K562 (cell line): ENCODE measurements around the gene PHF20. TPM values are rescaled to one million over a fixed set of nuclear protein-coding genes. Genes with fewer than 3 reads are reported as not detected.

ENCODE experiments used
- ATAC-seq: fragments of 200-7000 bp; cut with Tn5 transposase; 3 replicates; pipeline ENCODE4 v1.9.1; 2020; ENCODE audit warnings: moderate library complexity
- BruUV-seq: library from RNA; stranded (reverse); fragments of 400-500 nt; replicated peaks from 2 replicates; lab custom pipeline; 2021; lab: Mats Ljungman, UMichigan
- CTCF ChIA-PET: fragments of 300-600 bp; formaldehyde crosslinking; extraction: SDS; loops from one replicate; lab custom pipeline; 2021; ENCODE audit warnings: low intra/inter-chr PET ratio; lab: Yijun Ruan, JAX
- POLR2A ChIA-PET: fragments of 300-600, 350-650 bp; sonication (Branson Sonifier 250); formaldehyde crosslinking; extraction: SDS; loops from one replicate; lab custom pipeline; 2021; ENCODE audit warnings: antibody characterized with exemption, inconsistent platforms; lab: Yijun Ruan, JAX
- DNase-seq, 4 experiments: peaks; one replicate each; pipeline versions ENCODE4 v3.0.0 to v3.0.0-alpha.2; 2011 to 2018; ENCODE audit warnings: low spot score in 3 of 4, mixed read lengths in 3 of 4; ENCODE audit errors: extremely low read depth in 1 of 4
- FAIRE-seq: peaks from 2 replicates; lab custom pipeline; 2011; peaks lifted over from hg19 to GRCh38; lab: Jason Lieb, UNC
- H2AFZ ChIP-seq: 2 replicates; pipeline ENCODE4 v1.6.0; 2011; ENCODE audit warnings: low read depth, low read length, control low read depth, inconsistent platforms
- H3K27ac ChIP-seq: fragments of 200-600 bp; 3 replicates; pipeline ENCODE4 v1.8.0; 2011; ENCODE audit warnings: low read depth, mild to moderate bottlenecking, control low read depth, inconsistent platforms, low read length, moderate library complexity, mixed read lengths; ENCODE audit errors: extremely low read depth
- H3K27me3 ChIP-seq, 2 experiments: fragments of 300-600 bp in 1 of 2; 2 replicates in 1 of 2; 3 replicates in 1 of 2; pipeline versions ENCODE4 v1.6.0 to v1.8.0; 2011; ENCODE audit warnings: inconsistent platforms in 2 of 2, low read length in 2 of 2, mild to moderate bottlenecking in 1 of 2, mixed read lengths in 1 of 2, moderate library complexity in 1 of 2; ENCODE audit not compliant: control insufficient read depth in 2 of 2, insufficient read depth in 2 of 2
- H3K36me3 ChIP-seq: fragments of 300-600 bp; 3 replicates; pipeline ENCODE4 v1.8.0; 2011; ENCODE audit warnings: mild to moderate bottlenecking, low read length, inconsistent platforms; ENCODE audit not compliant: control insufficient read depth, insufficient read depth
- H3K4me1 ChIP-seq, 2 experiments: fragments of 200-600 bp in 1 of 2; replicated peaks in 1 of 2; 2 replicates in 1 of 2; 3 replicates in 1 of 2; pipeline versions ENCODE4 v1.5.1 to v1.8.0; 2011; ENCODE audit warnings: inconsistent platforms in 2 of 2, low read length in 2 of 2, mild to moderate bottlenecking in 1 of 2, mixed read lengths in 1 of 2, moderate library complexity in 1 of 2; ENCODE audit not compliant: control insufficient read depth in 2 of 2, insufficient read depth in 2 of 2
- H3K4me2 ChIP-seq: 2 replicates; pipeline ENCODE4 v1.6.1; 2011; ENCODE audit warnings: low read length, control low read depth, inconsistent platforms, mixed read lengths; ENCODE audit not compliant: insufficient read depth
- H3K4me3 ChIP-seq: fragments of 200-600 bp; sonication (generic), shearing (Covaris generic); 2 replicates; pipeline ENCODE4 v1.5.1; 2016; ENCODE audit warnings: control low read depth, inconsistent platforms
- H3K79me2 ChIP-seq: fragments of 200-600 bp; 3 replicates; pipeline ENCODE4 v1.8.0; 2011; ENCODE audit warnings: low read length, inconsistent platforms; ENCODE audit not compliant: control insufficient read depth, insufficient read depth
- H3K9ac ChIP-seq, 2 experiments: 2 replicates each; pipeline versions ENCODE4 v1.6.0 to v1.6.1; 2011; ENCODE audit warnings: low read depth in 2 of 2, low read length in 2 of 2, control low read depth in 1 of 2, inconsistent platforms in 1 of 2, mild to moderate bottlenecking in 1 of 2, mixed read lengths in 1 of 2; ENCODE audit not compliant: insufficient read depth in 1 of 2
- H3K9me1 ChIP-seq: one replicate; pipeline ENCODE4 v1.6.0; 2011; ENCODE audit warnings: inconsistent platforms, mild to moderate bottlenecking, low read length, moderate library complexity; ENCODE audit not compliant: control insufficient read depth, insufficient read depth
- H3K9me3 ChIP-seq: replicated peaks from 2 replicates; pipeline ENCODE4 v1.5.1; 2011; ENCODE audit warnings: low read depth, low read length, inconsistent platforms; ENCODE audit not compliant: control insufficient read depth, insufficient read depth
- H4K20me1 ChIP-seq: replicated peaks from 2 replicates; pipeline ENCODE4 v1.6.1; 2011; ENCODE audit warnings: low read length, inconsistent platforms, mixed read lengths; ENCODE audit not compliant: control insufficient read depth, insufficient read depth
- ATF6 ChIP-seq: sonication (generic); formaldehyde crosslinking; IDR thresholded peaks from 2 replicates; pipeline ENCODE4 v1.4.0; 2020; ENCODE audit warnings: mild to moderate bottlenecking, missing genetic modification reagents
- BHLHE40 ChIP-seq: IDR thresholded peaks from 2 replicates; pipeline ENCODE4 v1.6.1; 2011; ENCODE audit warnings: low read length, improper control_type of control experiment
- ELK3 ChIP-seq: fragments of 450-650 bp; formaldehyde crosslinking; IDR thresholded peaks from 2 replicates; pipeline ENCODE4 v1.4.0; 2020; ENCODE audit warnings: mild to moderate bottlenecking
- HNRNPUL1 ChIP-seq: fragments of 200-400 bp; formaldehyde crosslinking; IDR thresholded peaks from 2 replicates; pipeline ENCODE4 v1.6.1; 2017; ENCODE audit warnings: low read length
- KDM1A ChIP-seq, 2 experiments: fragments of 450-650 bp; IDR thresholded peaks; 2 replicates each; pipeline ENCODE4 v1.6.1; 2016; ENCODE audit warnings: mild to moderate bottlenecking in 2 of 2
- PML ChIP-seq: IDR thresholded peaks from 2 replicates; pipeline ENCODE4 v1.6.1; 2012; ENCODE audit warnings: low read length, inconsistent platforms
- ZBTB7A ChIP-seq: IDR thresholded peaks from 2 replicates; pipeline ENCODE4 v1.6.1; 2011; ENCODE audit warnings: low read depth, mild to moderate bottlenecking, low read length, moderate library complexity, borderline replicate concordance; ENCODE audit not compliant: control insufficient read depth
- ZNF589 ChIP-seq: fragments of 200-800 bp; sonication (Bioruptor generic); IDR thresholded peaks from 2 replicates; pipeline ENCODE4 v1.6.1; 2016; ENCODE audit warnings: low read depth, missing genetic modification characterization, missing compliant biosample characterization
- ZNF766 ChIP-seq: fragments of 200-800 bp; sonication (Bioruptor generic); conservative IDR thresholded peaks from 2 replicates; pipeline ENCODE4 v1.6.1; 2016; ENCODE audit warnings: missing genetic modification characterization, missing compliant biosample characterization
- WGBS: fragments of 100-300 bp; shearing (Covaris generic); methylation state at CpG from one replicate; pipeline ENCODE4 v1.1.6; 2016; ENCODE audit warnings: low coverage, mixed read lengths; ENCODE audit not compliant: insufficient coverage; ENCODE audit errors: missing lambda C conversion rate; 5-methylcytosine and 5-hydroxymethylcytosine counted together
- in situ Hi-C: fragments of 300-500 bp; cut with MboI; formaldehyde crosslinking; loops from 4 replicates; pipeline ENCODE4 v1.15.0; 2018; ENCODE audit warnings: inconsistent platforms, mixed read lengths
- intact Hi-C: fragments of 100-400 bp; cut with micrococcal nuclease; formaldehyde crosslinking; loops from 2 replicates; pipeline ENCODE4 v1.14.2; 2022
- polyA plus RNA-seq, 8 experiments: library from polyadenylated mRNA; depleted of rRNA in 4 of 8; stranded (reverse) in 5 of 8; unstranded in 3 of 8; fragments of >200 nt; fragmentation: Nextera tagmentation in 2 of 8; fragmentation: Illumina TruSeq in 1 of 8; extraction: Ambion mirVana in 2 of 8; extraction: Trizol in 1 of 8; gene quantifications; 2 replicates each; pipeline versions ENCODE4 v1.2.1 to v1.2.3, GENCODE V29; 2011 to 2014; ENCODE audit warnings: inconsistent platforms in 1 of 8, missing spikeins in 1 of 8
- total RNA-seq, 7 experiments: library from RNA; depleted of rRNA in 6 of 7; stranded (reverse); fragments of >200 nt in 6 of 7; fragmentation: Illumina TruSeq in 2 of 7; extraction: Trizol in 2 of 7; gene quantifications; 2 replicates each; pipeline versions ENCODE4 v1.2.1 to v1.2.3, GENCODE V29; 2011 to 2021; ENCODE audit warnings: low replicate concordance in 1 of 7

The PHF20 gene
- total and polyA plus RNA-seq, 9 of the 15 experiments (the other 6 are each of a cell fraction or from before 2014, with no cell fraction given) = 49.9 to 196 (median 70.7) TPM

GRCh38 chr20:35963878-35964277 lies 192.1 kb downstream of the PHF20 start:
- in situ Hi-C loops (no loop called here), intact Hi-C loops (no loop called here)
- no peaks in the 10 kb centered on the region for H4K20me1 ChIP-seq
- CTCF ChIA-PET = no interaction called here
- H3K9me3 ChIP-seq = no peaks in the 10 kb centered on the region
- no peak for FAIRE-seq
- BruUV-seq = no TSS peak
- H3K4me1 ChIP-seq = peaks cover 0 to 7% of the 10 kb centered on the region in 2 experiments; a peak in 3 of 5 replicates
- H3K27ac ChIP-seq = no peak overlapping the region
- H3K4me2 ChIP-seq = no peak overlapping the region
- H3K36me3 ChIP-seq = no peaks in the 10 kb centered on the region
- TF ChIP-seq HNRNPUL1 = no peak
- no peak for TF ChIP-seq KDM1A (IDR thresholded peaks at IDR 0.05)
- TF ChIP-seq ZBTB7A = no peak
- TF ChIP-seq ELK3 = no peak
- TF ChIP-seq ZNF766 (CRISPR knock-in tag) = no peak
- no peak for TF ChIP-seq ZNF589 (CRISPR knock-in tag)
- TF ChIP-seq ATF6 (CRISPR knock-in tag) = no peak
- TF ChIP-seq PML = no peak
- no peak for TF ChIP-seq BHLHE40
- H2AFZ ChIP-seq = no peak overlapping the region
- POLR2A ChIA-PET = interaction anchor here (0.7 kb wide), 1 partner anchor 29 kb away, joined by 3 read pairs; no protein-coding TSS in a partner anchor
- H3K4me3 ChIP-seq = no peak overlapping the region
- WGBS = 28% methylated on average over 2 of the region's 4 CpGs
- no peak for DNase-seq
- ATAC-seq = no peak
- no peak overlapping the region for H3K9ac ChIP-seq
- H3K9me1 ChIP-seq = no peaks in the 10 kb centered on the region
- H3K79me2 ChIP-seq = no peaks in the 10 kb centered on the region
- no peaks in the 10 kb centered on the region for H3K27me3 ChIP-seq
